H1 (cell line): ENCODE data around the gene SMARCA2. TPM values are rescaled to one million over a fixed set of nuclear protein-coding genes. Genes with fewer than 3 reads are reported as not detected.

ENCODE experiments used
- JUN ChIP-seq: IDR thresholded peaks from 2 replicates; pipeline ENCODE4 v1.6.1; 2011; ENCODE audit warnings: low read depth, mild to moderate bottlenecking, improper control_type of control experiment, low read length
- KDM1A ChIP-seq: fragments of 200-600, 300-600 bp; sonication (generic); IDR thresholded peaks from 2 replicates; pipeline ENCODE4 v1.7.1; 2016; ENCODE audit warnings: mild to moderate bottlenecking, low read length, borderline replicate concordance
- KDM5A ChIP-seq: fragments of 200-600 bp; IDR thresholded peaks from 2 replicates; pipeline ENCODE4 v1.7.1; 2012; ENCODE audit warnings: mild to moderate bottlenecking, low read length, inconsistent platforms, mixed read lengths
- MAFK ChIP-seq: IDR thresholded peaks from 2 replicates; pipeline ENCODE4 v1.6.1; 2012; ENCODE audit warnings: low read depth, mild to moderate bottlenecking, improper control_type of control experiment, low read length
- NRF1 ChIP-seq: IDR thresholded peaks from 2 replicates; pipeline ENCODE4 v1.6.1; 2011; ENCODE audit warnings: mild to moderate bottlenecking, low read depth, low read length, improper control_type of control experiment
- RNF2 ChIP-seq: fragments of 200-900, 300-1000 bp; sonication (generic); IDR thresholded peaks from 2 replicates; pipeline ENCODE4 v1.7.1; 2016; ENCODE audit warnings: borderline replicate concordance, low read depth, mild to moderate bottlenecking, antibody characterized with exemption, low read length; ENCODE audit not compliant: poor library complexity, severe bottlenecking; ENCODE audit errors: missing control alignments
- SAP30 ChIP-seq: fragments of 300-600 bp; sonication (generic); IDR thresholded peaks from 2 replicates; pipeline ENCODE4 v1.7.1; 2012; ENCODE audit warnings: low read length, moderate library complexity, mild to moderate bottlenecking, inconsistent platforms; ENCODE audit not compliant: insufficient read depth, insufficient replicate concordance
- TAF7 ChIP-seq: optimal IDR thresholded peaks from 2 replicates; pipeline ENCODE3; 2011; ENCODE audit warnings: low read depth, mild to moderate bottlenecking, inconsistent platforms, low read length, moderate library complexity, borderline replicate concordance
- YY1 ChIP-seq: IDR thresholded peaks from 2 replicates; pipeline ENCODE4 v1.6.1; 2011; ENCODE audit warnings: low read depth, mild to moderate bottlenecking, low read length
- polyA plus RNA-seq, 7 experiments: library from polyadenylated mRNA; depleted of rRNA in 3 of 7; stranded (reverse) in 5 of 7; unstranded in 2 of 7; fragments of >200 nt in 5 of 7; fragments of 200-250 nt in 2 of 7; gene quantifications; 1 replicate in 5 of 7; 2 replicates in 1 of 7; 4 replicates in 1 of 7; pipeline versions ENCODE4 v1.2.1 to v1.2.3, GENCODE V29; 2011 to 2013; ENCODE audit warnings: missing spikeins in 2 of 7, mixed read lengths in 2 of 7
- total RNA-seq: library from RNA; stranded (reverse); fragmentation: NEBNext Ultra II Directional; extraction: Animal tissue kit (Norgen Biotek cat#: 25700); gene quantifications from 2 replicates; pipeline ENCODE4 v1.2.1, GENCODE V29; 2021
- TF ChIP-seq, protein P1 (sequence below): fragments of 300-600 bp; sonication (generic); IDR thresholded peaks from 2 replicates; pipeline ENCODE4 v1.7.1; 2012; ENCODE audit warnings: low read length, moderate library complexity, mild to moderate bottlenecking, inconsistent platforms; ENCODE audit not compliant: insufficient replicate concordance

The SMARCA2 gene
- total and polyA plus RNA-seq, 2 of the 8 experiments (the other 6 are each of a cell fraction or from before 2014, with no cell fraction given): 6.3 to 21.7 TPM

DNA sequence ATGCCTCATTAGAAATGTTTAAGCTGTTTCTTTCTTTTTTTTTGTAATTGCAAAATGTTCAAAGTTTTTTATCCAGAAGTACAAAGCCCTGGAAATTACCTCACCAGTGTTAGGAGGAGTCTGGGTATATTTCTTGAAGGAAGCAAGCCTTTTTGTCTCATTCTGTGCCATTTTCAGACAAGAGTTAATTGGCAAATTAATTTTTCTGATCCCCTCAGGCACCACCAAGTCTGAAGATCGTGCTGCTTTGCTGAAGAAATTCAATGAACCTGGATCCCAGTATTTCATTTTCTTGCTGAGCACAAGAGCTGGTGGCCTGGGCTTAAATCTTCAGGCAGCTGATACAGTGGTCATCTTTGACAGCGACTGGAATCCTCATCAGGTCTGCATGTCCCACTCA is 94.9 kb downstream of the SMARCA2 start (continued):
- TF ChIP-seq, protein P1, sequence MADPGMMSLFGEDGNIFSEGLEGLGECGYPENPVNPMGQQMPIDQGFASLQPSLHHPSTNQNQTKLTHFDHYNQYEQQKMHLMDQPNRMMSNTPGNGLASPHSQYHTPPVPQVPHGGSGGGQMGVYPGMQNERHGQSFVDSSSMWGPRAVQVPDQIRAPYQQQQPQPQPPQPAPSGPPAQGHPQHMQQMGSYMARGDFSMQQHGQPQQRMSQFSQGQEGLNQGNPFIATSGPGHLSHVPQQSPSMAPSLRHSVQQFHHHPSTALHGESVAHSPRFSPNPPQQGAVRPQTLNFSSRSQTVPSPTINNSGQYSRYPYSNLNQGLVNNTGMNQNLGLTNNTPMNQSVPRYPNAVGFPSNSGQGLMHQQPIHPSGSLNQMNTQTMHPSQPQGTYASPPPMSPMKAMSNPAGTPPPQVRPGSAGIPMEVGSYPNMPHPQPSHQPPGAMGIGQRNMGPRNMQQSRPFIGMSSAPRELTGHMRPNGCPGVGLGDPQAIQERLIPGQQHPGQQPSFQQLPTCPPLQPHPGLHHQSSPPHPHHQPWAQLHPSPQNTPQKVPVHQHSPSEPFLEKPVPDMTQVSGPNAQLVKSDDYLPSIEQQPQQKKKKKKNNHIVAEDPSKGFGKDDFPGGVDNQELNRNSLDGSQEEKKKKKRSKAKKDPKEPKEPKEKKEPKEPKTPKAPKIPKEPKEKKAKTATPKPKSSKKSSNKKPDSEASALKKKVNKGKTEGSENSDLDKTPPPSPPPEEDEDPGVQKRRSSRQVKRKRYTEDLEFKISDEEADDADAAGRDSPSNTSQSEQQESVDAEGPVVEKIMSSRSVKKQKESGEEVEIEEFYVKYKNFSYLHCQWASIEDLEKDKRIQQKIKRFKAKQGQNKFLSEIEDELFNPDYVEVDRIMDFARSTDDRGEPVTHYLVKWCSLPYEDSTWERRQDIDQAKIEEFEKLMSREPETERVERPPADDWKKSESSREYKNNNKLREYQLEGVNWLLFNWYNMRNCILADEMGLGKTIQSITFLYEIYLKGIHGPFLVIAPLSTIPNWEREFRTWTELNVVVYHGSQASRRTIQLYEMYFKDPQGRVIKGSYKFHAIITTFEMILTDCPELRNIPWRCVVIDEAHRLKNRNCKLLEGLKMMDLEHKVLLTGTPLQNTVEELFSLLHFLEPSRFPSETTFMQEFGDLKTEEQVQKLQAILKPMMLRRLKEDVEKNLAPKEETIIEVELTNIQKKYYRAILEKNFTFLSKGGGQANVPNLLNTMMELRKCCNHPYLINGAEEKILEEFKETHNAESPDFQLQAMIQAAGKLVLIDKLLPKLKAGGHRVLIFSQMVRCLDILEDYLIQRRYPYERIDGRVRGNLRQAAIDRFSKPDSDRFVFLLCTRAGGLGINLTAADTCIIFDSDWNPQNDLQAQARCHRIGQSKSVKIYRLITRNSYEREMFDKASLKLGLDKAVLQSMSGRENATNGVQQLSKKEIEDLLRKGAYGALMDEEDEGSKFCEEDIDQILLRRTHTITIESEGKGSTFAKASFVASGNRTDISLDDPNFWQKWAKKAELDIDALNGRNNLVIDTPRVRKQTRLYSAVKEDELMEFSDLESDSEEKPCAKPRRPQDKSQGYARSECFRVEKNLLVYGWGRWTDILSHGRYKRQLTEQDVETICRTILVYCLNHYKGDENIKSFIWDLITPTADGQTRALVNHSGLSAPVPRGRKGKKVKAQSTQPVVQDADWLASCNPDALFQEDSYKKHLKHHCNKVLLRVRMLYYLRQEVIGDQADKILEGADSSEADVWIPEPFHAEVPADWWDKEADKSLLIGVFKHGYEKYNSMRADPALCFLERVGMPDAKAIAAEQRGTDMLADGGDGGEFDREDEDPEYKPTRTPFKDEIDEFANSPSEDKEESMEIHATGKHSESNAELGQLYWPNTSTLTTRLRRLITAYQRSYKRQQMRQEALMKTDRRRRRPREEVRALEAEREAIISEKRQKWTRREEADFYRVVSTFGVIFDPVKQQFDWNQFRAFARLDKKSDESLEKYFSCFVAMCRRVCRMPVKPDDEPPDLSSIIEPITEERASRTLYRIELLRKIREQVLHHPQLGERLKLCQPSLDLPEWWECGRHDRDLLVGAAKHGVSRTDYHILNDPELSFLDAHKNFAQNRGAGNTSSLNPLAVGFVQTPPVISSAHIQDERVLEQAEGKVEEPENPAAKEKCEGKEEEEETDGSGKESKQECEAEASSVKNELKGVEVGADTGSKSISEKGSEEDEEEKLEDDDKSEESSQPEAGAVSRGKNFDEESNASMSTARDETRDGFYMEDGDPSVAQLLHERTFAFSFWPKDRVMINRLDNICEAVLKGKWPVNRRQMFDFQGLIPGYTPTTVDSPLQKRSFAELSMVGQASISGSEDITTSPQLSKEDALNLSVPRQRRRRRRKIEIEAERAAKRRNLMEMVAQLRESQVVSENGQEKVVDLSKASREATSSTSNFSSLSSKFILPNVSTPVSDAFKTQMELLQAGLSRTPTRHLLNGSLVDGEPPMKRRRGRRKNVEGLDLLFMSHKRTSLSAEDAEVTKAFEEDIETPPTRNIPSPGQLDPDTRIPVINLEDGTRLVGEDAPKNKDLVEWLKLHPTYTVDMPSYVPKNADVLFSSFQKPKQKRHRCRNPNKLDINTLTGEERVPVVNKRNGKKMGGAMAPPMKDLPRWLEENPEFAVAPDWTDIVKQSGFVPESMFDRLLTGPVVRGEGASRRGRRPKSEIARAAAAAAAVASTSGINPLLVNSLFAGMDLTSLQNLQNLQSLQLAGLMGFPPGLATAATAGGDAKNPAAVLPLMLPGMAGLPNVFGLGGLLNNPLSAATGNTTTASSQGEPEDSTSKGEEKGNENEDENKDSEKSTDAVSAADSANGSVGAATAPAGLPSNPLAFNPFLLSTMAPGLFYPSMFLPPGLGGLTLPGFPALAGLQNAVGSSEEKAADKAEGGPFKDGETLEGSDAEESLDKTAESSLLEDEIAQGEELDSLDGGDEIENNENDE: no peak
- no peak for TF ChIP-seq TAF7
- no peak for TF ChIP-seq MAFK
- no peak for TF ChIP-seq KDM1A
- no peak for TF ChIP-seq RNF2
- no peak for TF ChIP-seq NRF1
- TF ChIP-seq JUN: no peak
- no peak for TF ChIP-seq KDM5A
- TF ChIP-seq SAP30: no peak
- TF ChIP-seq YY1: no peak
- TF ChIP-seq, all 59 proteins: peak for 0
